LNCAP (cell line): ENCODE results near the gene MEGF11.

Source experiments
- TF ChIP-seq, protein P1 (sequence below): fragments of 450-650 bp; IDR thresholded peaks from 2 replicates; pipeline ENCODE4 v1.5.1; 2017; ENCODE audit warnings: mild to moderate bottlenecking

MEGF11 gene

DNA sequence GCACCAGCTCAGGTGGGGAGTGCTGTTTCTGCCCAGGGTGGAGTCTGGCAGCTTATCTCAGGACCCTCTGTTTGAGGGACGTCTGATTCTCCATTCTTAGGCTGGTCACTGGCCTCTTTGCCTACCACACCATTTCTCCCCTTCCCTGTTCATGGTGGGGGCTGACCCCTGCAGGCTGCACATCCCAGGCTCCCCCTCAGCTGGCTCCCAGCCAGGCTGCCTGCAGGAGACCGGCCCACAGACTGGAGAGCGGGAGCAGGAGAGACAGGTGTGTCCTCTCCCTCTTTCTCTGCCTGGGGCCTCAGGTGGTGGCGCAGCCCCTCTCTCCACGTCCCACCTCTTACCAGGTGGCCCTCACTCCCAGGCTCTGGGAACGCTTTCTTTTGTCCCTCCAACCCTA, 323.4 kb downstream of the MEGF11 start:
- TF ChIP-seq, protein P1, sequence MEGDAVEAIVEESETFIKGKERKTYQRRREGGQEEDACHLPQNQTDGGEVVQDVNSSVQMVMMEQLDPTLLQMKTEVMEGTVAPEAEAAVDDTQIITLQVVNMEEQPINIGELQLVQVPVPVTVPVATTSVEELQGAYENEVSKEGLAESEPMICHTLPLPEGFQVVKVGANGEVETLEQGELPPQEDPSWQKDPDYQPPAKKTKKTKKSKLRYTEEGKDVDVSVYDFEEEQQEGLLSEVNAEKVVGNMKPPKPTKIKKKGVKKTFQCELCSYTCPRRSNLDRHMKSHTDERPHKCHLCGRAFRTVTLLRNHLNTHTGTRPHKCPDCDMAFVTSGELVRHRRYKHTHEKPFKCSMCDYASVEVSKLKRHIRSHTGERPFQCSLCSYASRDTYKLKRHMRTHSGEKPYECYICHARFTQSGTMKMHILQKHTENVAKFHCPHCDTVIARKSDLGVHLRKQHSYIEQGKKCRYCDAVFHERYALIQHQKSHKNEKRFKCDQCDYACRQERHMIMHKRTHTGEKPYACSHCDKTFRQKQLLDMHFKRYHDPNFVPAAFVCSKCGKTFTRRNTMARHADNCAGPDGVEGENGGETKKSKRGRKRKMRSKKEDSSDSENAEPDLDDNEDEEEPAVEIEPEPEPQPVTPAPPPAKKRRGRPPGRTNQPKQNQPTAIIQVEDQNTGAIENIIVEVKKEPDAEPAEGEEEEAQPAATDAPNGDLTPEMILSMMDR, result no peak

DNA sequence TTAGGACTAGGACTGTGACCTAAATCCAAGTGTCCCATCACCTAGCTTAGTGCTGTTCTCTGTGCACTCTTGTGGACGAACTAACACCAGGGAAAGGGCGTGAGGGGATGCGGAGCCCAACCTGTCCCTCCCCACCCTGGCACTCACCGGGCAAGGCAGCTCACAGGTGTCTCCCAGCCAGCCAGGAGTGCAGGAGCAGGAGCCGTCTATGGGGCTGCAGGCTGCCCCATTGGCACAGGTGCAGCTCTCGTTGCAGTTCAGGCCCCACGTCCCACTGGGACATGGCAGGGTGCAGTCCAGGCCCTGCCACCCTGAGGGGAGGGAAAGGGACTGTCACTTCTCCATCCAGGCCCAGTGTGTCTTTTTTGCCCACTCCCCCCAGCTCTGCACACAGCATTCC, 324.0 kb downstream of the MEGF11 start:
- TF ChIP-seq, protein P1, result no peak

DNA sequence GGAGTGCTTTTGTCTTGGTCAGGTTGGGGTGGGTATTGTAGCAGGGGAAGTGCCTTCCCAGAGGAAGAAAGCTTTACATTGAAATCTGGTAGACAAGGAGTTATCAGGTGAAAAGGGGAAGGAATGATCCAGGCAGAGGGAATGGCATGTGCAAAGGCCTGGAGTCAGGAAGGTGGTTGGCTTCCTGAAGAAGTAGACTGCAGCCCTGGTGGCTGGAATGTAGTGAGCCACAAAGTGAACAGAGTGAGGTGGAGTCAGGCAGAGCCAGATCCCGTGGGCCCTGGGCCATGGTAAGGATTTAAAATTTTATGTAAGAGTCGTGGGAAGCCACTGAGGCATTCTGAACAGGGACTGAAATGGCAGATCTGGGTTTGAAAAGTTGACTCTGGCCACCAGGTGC, 326.0 kb downstream of the MEGF11 start:
- TF ChIP-seq, protein P1, result no peak

GRCh38 chr15:65926899-65927298, 326.7 kb downstream of the MEGF11 start:
- TF ChIP-seq, protein P1, result no peak

DNA sequence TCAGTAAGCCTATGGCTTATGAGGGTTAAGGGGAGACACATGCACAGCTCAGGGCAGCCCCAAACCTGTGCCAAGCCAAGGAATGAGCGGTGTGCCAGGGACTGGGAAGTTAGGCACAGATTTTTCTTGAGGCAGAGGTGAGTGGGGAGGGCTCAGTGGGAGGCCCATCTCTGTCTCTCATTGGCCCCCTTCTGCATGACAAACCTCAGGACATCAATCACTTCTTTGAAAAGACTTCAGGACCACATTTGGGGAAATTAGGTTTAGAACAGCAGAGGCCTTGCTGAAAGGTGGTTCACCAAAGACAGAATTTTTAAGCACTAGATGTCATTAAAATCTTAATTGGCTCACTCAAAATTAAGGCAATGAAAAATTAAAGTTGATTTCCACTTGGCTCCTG, 327.1 kb downstream of the MEGF11 start:
- TF ChIP-seq, protein P1, result no peak

- TF ChIP-seq, protein P1, result no peak
Measured at GRCh38 chr15:65925338-65925737, 328.2 kb downstream of the MEGF11 start.

DNA sequence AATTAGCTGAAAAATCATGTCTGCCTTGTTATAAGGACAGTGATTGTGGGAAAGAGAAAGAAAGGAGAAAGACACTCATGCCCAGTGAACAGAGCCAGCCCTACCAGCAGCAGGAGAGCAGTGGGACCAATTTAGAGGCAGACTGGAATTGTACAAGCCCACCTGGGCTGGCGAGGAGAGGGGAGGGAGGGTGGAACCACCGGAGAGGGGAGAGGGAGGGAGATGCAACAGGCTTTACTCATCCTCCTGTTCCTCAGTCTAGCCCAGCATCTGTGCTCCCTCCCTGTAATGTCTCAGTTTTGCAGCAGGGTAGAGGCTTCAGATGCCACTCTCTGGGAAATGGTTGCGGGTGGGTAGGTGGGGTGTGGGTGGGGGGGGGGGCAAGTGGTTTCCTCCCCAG, 329.5 kb downstream of the MEGF11 start:
- TF ChIP-seq, protein P1, result no peak

DNA sequence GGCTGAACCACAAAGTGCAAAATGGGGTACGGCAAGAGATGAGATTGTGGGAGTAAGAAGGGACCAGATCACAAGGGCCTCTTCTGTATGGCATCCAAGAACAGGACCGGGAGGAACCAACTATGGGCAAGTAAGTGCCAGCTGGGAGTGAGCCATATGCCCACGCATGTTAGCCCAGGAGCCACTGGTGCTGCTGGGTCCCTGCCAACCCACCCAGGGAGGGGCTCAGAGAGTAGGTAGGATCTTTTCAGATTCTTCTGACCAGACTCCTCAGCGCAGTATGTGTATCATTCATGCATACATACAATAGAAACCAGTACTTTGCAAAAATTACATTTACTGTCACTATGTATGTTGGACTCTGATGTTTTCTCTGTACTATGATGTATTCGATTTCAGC, 330.3 kb downstream of the MEGF11 start:
- TF ChIP-seq, protein P1, result no peak
